ENCODE results near the gene PIGP. TPM values are rescaled to one million over a fixed set of nuclear protein-coding genes. Genes with fewer than 3 reads are reported as not detected.

Gene PIGP
- total RNA-seq, 5 donors from 2014 or later (not counting 1 experiment from before 2014, with no cell fraction given), result 10.3 to 19.3 (median 15.3) TPM

Other genes with a start within 250 kb of the PIGP start
- 10 to 100 TPM; 13.0 to 15.6 (median 13.8) TPM for gene HLCS, start 106.4 kb downstream of the PIGP start, total RNA-seq
- gene RIPPLY3, start 66.4 kb downstream of the PIGP start, total RNA-seq, result not detected
- 100 to 1,000 TPM; 125 to 153 (median 139) TPM for gene TTC3, start 183 bp upstream of the PIGP start, total RNA-seq
- 10 to 100 TPM; 47.8 to 62.7 (median 57.5) TPM for gene VPS26C, start 194.3 kb upstream of the PIGP start, total RNA-seq